ENCODE data around the gene VENTX. TPM values are rescaled to one million over a fixed set of nuclear protein-coding genes. Genes with fewer than 3 reads are reported as not detected.

Gene VENTX
- total RNA-seq, 1 donor from 2014 or later, result not detected

DNA sequence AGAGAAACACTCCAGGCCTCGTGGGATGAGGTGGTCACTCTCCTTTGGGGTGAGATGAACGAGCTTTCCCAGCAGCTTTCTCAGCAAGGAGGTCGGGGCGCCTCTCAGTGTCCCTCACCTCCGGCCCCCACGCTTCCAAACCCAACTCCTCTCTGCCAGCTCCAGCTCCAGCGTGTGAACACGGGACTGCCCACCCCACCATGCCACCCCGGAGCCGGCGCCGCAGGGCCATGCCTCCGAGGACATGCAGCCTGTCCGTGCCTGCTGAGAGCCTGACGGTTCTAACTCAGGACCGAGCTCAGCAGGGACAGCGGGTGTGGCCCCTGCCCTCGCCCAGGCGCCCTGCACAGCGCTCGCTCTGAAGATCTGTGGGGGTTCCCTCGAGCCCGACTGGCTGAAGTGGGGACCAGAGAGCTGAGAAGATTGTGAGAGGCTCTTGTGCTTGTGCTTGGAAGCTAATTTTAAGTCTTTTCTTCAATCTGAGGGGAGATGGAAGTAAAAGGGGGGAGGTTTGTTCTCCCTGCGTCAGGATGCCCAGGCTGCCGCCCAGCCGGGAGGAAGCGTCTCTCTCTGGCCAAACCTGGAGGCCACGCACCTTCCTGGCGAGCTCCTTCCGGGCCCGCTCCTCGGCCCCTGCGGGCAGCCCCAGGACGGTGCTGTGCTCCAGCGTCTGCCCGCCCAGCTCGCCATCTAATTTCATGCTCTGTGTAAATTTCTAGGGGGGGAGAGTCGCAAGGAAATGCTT is 44.1 kb downstream of the VENTX start:
- intact Hi-C loops (cut with micrococcal nuclease), result no loop called here

DNA sequence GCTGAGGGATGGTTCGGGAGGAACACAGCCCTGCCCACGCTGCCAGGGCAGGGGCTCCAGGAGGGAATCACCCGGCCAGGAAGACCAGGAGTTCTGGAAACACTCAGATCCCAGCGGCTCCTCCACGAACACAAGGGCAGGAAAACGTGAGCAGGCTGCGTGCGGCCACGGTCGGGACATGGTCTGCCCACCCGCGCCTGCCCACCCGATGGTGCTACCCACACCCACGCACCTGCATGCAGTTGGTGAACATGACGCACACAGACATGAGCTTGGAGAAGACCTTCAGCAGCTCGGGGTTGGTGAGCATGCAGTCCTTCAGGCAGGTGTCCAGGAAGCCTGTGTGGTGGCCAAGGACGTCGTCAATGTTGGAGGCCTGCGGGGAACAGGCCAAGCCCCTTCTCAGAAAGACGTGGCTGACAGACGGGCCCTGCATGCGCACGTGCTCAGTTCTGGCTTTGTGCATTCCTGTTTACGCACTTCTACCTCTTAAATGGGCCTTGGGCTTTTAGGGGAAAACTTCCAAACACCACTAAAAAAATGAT is 45.3 kb downstream of the VENTX start:
- intact Hi-C loops (cut with micrococcal nuclease), result no loop called here

DNA sequence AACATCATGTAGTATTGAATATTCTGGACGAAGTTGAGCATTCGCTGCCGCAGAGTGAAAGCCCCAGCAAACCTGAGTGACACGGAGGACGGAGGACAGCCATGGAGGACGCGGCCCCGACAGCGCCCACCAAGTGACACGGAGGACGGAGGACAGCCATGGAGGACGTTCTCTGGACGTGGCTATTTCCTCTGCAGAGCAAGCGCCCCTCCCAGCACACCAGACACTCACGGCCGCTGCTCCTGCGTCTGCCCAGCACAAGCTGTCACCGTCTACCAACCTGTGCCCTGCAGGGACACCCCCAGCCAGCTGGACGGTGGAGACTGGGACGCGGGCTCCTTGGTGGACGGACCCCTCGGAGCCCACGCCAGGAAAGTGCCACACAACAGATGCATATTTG is 46.3 kb downstream of the VENTX start:
- intact Hi-C loops (cut with micrococcal nuclease), result no loop called here

DNA sequence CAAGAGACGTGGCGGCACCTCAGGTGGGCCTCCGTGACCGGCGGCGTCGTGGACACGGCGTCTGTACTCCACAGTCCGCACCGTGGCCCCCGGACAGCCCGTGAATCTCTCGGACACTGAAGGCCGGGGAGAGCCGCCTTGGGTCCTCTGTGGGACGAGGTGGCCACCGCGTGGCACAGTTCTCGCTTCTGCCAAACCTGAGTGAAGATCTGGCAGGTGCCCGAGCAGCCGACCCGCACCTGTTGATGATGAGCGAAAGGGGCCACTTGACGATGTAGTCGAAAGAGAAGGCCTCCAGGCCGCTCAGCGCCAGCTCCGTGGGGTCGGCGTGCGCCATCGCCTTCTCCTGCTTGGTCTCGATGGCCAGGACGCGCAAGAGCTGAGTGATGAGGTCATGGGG is 47.6 kb downstream of the VENTX start:
- intact Hi-C loops (cut with micrococcal nuclease), result no loop called here

DNA sequence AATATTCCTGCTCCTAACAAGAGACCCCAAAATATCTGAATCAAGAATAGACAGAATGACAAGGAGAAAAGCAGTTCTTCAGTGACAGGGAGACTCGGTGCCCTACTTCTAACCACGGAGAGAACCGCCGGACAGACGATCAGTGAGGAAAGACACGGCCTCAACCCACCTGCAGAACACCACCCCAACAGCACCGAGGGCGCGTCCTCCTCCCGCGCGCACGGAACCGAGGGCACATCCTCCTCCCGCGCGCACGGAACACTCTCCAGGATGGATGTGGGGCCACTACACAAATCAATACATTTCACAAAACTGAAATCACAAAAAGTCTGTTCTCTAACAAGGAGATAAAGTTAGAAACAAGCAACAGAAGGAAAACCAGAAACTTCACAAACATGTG is 48.7 kb downstream of the VENTX start:
- intact Hi-C loops (cut with micrococcal nuclease), result no loop called here

DNA sequence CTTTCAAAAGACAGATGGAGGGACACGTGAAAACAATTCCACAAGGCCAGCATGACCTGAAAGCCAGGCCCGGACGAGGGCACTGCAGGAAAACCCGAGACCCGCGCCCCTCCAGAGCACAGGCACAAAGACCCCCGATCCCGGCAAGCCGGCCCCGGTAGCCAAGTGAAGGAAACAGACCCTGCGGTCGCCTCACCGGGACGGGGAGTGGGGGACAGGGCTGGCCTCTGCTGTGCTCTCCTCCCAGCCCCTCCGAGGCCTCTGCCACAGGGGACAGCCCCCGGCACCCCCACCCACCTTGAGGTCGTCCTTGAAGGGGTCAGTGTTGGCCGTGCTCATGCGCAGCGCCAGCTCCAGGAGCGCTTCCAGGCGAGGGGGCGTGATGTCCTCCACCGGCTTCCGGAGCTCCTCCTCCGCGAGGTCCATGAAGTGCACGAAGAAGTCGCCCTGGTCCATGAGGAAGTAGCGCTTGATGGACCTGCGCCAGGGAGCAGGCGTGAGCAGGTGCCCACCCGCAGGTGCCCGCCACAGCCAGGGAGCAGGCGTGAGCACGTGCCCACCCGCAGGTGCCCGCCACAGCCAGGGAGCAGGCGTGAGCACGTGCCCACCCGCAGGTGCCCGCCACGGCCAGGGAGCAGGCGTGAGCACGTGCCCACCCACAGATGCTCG is 50.3 kb downstream of the VENTX start:
- intact Hi-C loops (cut with micrococcal nuclease), result no loop called here

DNA sequence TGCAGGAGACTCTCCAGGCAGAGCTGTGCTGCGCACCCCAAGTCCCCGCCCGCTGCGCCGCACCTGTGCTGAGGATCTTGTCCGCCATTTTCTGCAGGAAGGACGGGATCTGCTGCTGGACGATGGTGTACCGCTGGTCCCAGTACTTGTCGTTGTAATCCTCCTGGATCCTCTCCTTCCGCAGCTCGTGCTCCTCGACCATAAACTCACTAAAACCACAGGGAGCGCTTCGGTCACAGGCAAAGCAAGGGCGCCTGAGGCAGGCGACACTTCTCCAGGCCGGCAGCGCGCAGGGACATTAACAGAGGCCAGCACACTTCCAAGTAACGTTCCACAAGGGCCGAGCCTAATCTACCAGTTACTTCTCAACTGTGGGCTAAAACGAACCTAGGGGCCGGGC is 52.1 kb downstream of the VENTX start:
- intact Hi-C loops (cut with micrococcal nuclease), result no loop called here

Other genes with a start within 250 kb of the VENTX start
- gene ADGRA1, start 149.9 kb upstream of the VENTX start, total RNA-seq, result not detected in 2 replicates
- gene KNDC1, start 77.6 kb upstream of the VENTX start, total RNA-seq, result 0.48 and 0.57 TPM in 2 replicates
- not detected in 2 replicates for gene UTF1, start 7.6 kb upstream of the VENTX start, total RNA-seq
- gene ADAM8, start 39.0 kb downstream of the VENTX start, total RNA-seq, result 153 and 157 TPM in 2 replicates
- gene TUBGCP2, start 71.0 kb downstream of the VENTX start, total RNA-seq, result 54.4 and 61.5 TPM in 2 replicates
- gene ZNF511, start 71.1 kb downstream of the VENTX start, total RNA-seq, result 63.3 and 71.1 TPM in 2 replicates
- not detected in 2 replicates for gene CALY, start 99.0 kb downstream of the VENTX start, total RNA-seq
- not detected in 2 replicates for gene PRAP1, start 109.5 kb downstream of the VENTX start, total RNA-seq
- 14.0 and 16.7 TPM in 2 replicates for gene FUOM, start 120.2 kb downstream of the VENTX start, total RNA-seq
- 40.8 and 41.2 TPM in 2 replicates for gene ECHS1, start 135.5 kb downstream of the VENTX start, total RNA-seq
- gene PAOX, start 141.4 kb downstream of the VENTX start, total RNA-seq, result 3.4 and 4.3 TPM in 2 replicates
- gene MTG1, start 156.3 kb downstream of the VENTX start, total RNA-seq, result 56.9 and 61.2 TPM in 2 replicates
- gene SPRN, start 186.8 kb downstream of the VENTX start, total RNA-seq, result not detected in 2 replicates
- 1.8 and 2.2 TPM in 2 replicates for gene SCART1, start 216.1 kb downstream of the VENTX start, total RNA-seq

Measured in T-helper 2 cell treated with Interferon-gamma antibody and Interleukin-4, amounts not matched to agents 100 ng/mL and 5 ng/mL, for 36 hours (primary cell).